HCT116 (cell line): ENCODE results near the gene SERGEF. TPM values are rescaled to one million over a fixed set of nuclear protein-coding genes. Genes with fewer than 3 reads are reported as not detected.

ENCODE experiments used
- ATAC-seq: fragments of 200-7000 bp; cut with Tn5 transposase; 2 replicates; pipeline ENCODE4 v1.9.1; 2020; ENCODE audit warnings: mild to moderate bottlenecking, moderate library complexity
- BruUV-seq: library from RNA; stranded (reverse); fragments of 400-500 nt; replicated peaks from 2 replicates; lab custom pipeline; 2021; lab: Mats Ljungman, UMichigan
- CTCF ChIA-PET: fragments of 300-600 bp; sonication (Branson Sonifier 250); formaldehyde crosslinking; loops from one replicate; lab custom pipeline; 2021; ENCODE audit warnings: antibody characterized with exemption; lab: Charles Lee
- POLR2A ChIA-PET: fragments of 300-600, 350-600 bp; sonication (Branson Sonifier 250); formaldehyde crosslinking; loops from one replicate; lab custom pipeline; 2021; ENCODE audit warnings: antibody characterized with exemption; lab: Charles Lee
- RAD21 ChIA-PET, 2 experiments: fragments of 300-600 bp; sonication (Branson Sonifier 250); formaldehyde crosslinking; loops; one replicate each; lab custom pipeline; 2023; ENCODE audit warnings: low total read pairs in 2 of 2; ENCODE audit not compliant: uncharacterized antibody in 2 of 2, unreplicated experiment in 2 of 2, low non-redundant PET in 1 of 2; lab: Charles Lee
- DNase-seq: peaks from one replicate; pipeline ENCODE4 v3.0.0-alpha.2; 2010; ENCODE audit warnings: low read depth, low spot score
- H2AFZ ChIP-seq: fragments of 200-600 bp; shearing (Covaris generic), sonication (generic); 2 replicates; pipeline ENCODE4 v1.6.1; 2017; ENCODE audit warnings: low read depth, mixed run types, mixed read lengths, antibody characterized with exemption, low read length; ENCODE audit not compliant: poor library complexity, severe bottlenecking
- H3K27ac ChIP-seq: 2 replicates; pipeline ENCODE4 v1.5.1; 2012; ENCODE audit warnings: low read depth, low read length
- H3K27me3 ChIP-seq: fragments of 200-600 bp; sonication (generic); 2 replicates; pipeline ENCODE4 v1.6.1; 2016; ENCODE audit warnings: mixed run types, low read length, mixed read lengths; ENCODE audit not compliant: insufficient read depth
- H3K36me3 ChIP-seq, 2 experiments: fragments of 200-500 bp in 1 of 2; fragments of 200-600 bp in 1 of 2; sonication (Bioruptor generic) in 1 of 2; sonication (generic) in 1 of 2; 2 replicates each; pipeline versions ENCODE4 v1.5.1 to v1.6.1; 2014 to 2016; ENCODE audit warnings: low read length in 2 of 2, inconsistent platforms in 1 of 2, mixed read lengths in 1 of 2, mixed run types in 1 of 2; ENCODE audit not compliant: insufficient read depth in 2 of 2, control insufficient read depth in 1 of 2
- H3K4me1 ChIP-seq, 2 experiments: fragments of 200-600 bp in 1 of 2; sonication (generic) in 1 of 2; 2 replicates each; pipeline versions ENCODE4 v1.5.1 to v1.6.1; 2012 to 2017; ENCODE audit warnings: low read length in 2 of 2, inconsistent platforms in 1 of 2, mild to moderate bottlenecking in 1 of 2, mixed read lengths in 1 of 2, mixed run types in 1 of 2, moderate library complexity in 1 of 2; ENCODE audit not compliant: insufficient read depth in 2 of 2, control insufficient read depth in 1 of 2
- H3K4me2 ChIP-seq: fragments of 200-600 bp; sonication (generic); 2 replicates; pipeline ENCODE4 v1.6.1; 2017; ENCODE audit warnings: mixed run types, low read length, mixed read lengths
- H3K4me3 ChIP-seq, 2 experiments: fragments of 200-600 bp in 1 of 2; sonication (generic) in 1 of 2; replicated peaks in 1 of 2; 2 replicates each; pipeline ENCODE4 v1.5.1; 2011 to 2016; ENCODE audit warnings: low read length in 2 of 2, control low read depth in 1 of 2, low read depth in 1 of 2, mild to moderate bottlenecking in 1 of 2, mixed read lengths in 1 of 2, mixed run types in 1 of 2
- H3K79me2 ChIP-seq: fragments of 200-600 bp; sonication (generic); 2 replicates; pipeline ENCODE4 v1.6.1; 2017; ENCODE audit warnings: mild to moderate bottlenecking, mixed run types, low read length, moderate library complexity, mixed read lengths; ENCODE audit not compliant: insufficient read depth
- H3K9ac ChIP-seq: fragments of 200-600 bp; sonication (generic); 2 replicates; pipeline ENCODE4 v1.6.1; 2016; ENCODE audit warnings: low read length, mixed read lengths
- H3K9me2 ChIP-seq: fragments of 200-600 bp; sonication (generic), shearing (Covaris generic); 2 replicates; pipeline ENCODE4 v1.6.1; 2017; ENCODE audit warnings: mixed run types, mild to moderate bottlenecking, moderate library complexity; ENCODE audit not compliant: insufficient read depth
- H3K9me3 ChIP-seq, 2 experiments: fragments of 200-500 bp in 1 of 2; fragments of 200-600 bp in 1 of 2; sonication (Bioruptor generic) in 1 of 2; sonication (generic) in 1 of 2; 2 replicates each; pipeline ENCODE4 v1.6.1; 2014 to 2017; ENCODE audit warnings: low read length in 2 of 2, mixed read lengths in 2 of 2, inconsistent platforms in 1 of 2, low read depth in 1 of 2, mild to moderate bottlenecking in 1 of 2, mixed run types in 1 of 2, moderate library complexity in 1 of 2; ENCODE audit not compliant: control insufficient read depth in 1 of 2, insufficient read depth in 1 of 2
- H4K20me1 ChIP-seq: fragments of 200-600 bp; sonication (generic), shearing (Covaris generic); 2 replicates; pipeline ENCODE4 v1.6.1; 2017; ENCODE audit warnings: mixed run types, mild to moderate bottlenecking, moderate library complexity; ENCODE audit not compliant: insufficient read depth
- CBX3 ChIP-seq: IDR thresholded peaks from 2 replicates; pipeline ENCODE4 v1.6.1; 2012; ENCODE audit warnings: low read depth
- CEBPB ChIP-seq: IDR thresholded peaks from 2 replicates; pipeline ENCODE4 v1.6.1; 2012; ENCODE audit warnings: low read depth
- EGR1 ChIP-seq: IDR thresholded peaks from 2 replicates; pipeline ENCODE4 v1.6.1; 2012; ENCODE audit warnings: low read depth
- EZH2 ChIP-seq: fragments of 200-600 bp; sonication (generic); IDR thresholded peaks from 2 replicates; pipeline ENCODE4 v1.6.1; 2017; ENCODE audit warnings: antibody characterized with exemption, mixed run types
- EZH2phosphoT487 ChIP-seq: fragments of 200-600 bp; IDR thresholded peaks from 2 replicates; pipeline ENCODE4 v1.6.1; 2018; ENCODE audit warnings: antibody characterized with exemption, borderline replicate concordance
- FOSL1 ChIP-seq: IDR thresholded peaks from 2 replicates; pipeline ENCODE4 v1.6.1; 2012; ENCODE audit warnings: low read depth
- JUND ChIP-seq: IDR thresholded peaks from 2 replicates; pipeline ENCODE4 v1.6.1; 2012
- POLR2AphosphoS5 ChIP-seq: IDR thresholded peaks from 2 replicates; pipeline ENCODE4 v1.6.1; 2011; ENCODE audit warnings: mild to moderate bottlenecking, low read depth, low read length, moderate library complexity
- RAD21 ChIP-seq: IDR thresholded peaks from 2 replicates; pipeline ENCODE4 v1.6.1; 2012; ENCODE audit warnings: low read depth, mild to moderate bottlenecking
- SP1 ChIP-seq: IDR thresholded peaks from 2 replicates; pipeline ENCODE4 v1.6.1; 2012; ENCODE audit warnings: low read depth
- SRF ChIP-seq: IDR thresholded peaks from 2 replicates; pipeline ENCODE4 v1.6.1; 2012; ENCODE audit warnings: low read depth
- TCF7L2 ChIP-seq: IDR thresholded peaks from 2 replicates; pipeline ENCODE4 v1.7.0; 2011; ENCODE audit warnings: borderline replicate concordance, inconsistent platforms; ENCODE audit not compliant: insufficient read depth, insufficient read length; ENCODE audit errors: extremely low read depth
- YY1 ChIP-seq: IDR thresholded peaks from 2 replicates; pipeline ENCODE4 v1.6.1; 2011; ENCODE audit warnings: low read length, low read depth, moderate library complexity, mild to moderate bottlenecking; ENCODE audit not compliant: insufficient replicate concordance; ENCODE audit errors: extremely low read depth
- ZFX ChIP-seq: fragments of 450-650 bp; IDR thresholded peaks from 2 replicates; pipeline ENCODE4 v1.6.1; 2017
- ZNF274 ChIP-seq: fragments of 200-500 bp; sonication (Bioruptor generic); IDR thresholded peaks from 2 replicates; pipeline ENCODE4 v1.6.1; 2014; ENCODE audit warnings: mild to moderate bottlenecking, low read depth, low read length, inconsistent platforms
- intact Hi-C: fragments of 100-400 bp; cut with micrococcal nuclease; formaldehyde crosslinking; loops from 2 replicates; pipeline ENCODE4 v1.10.0; 2022
- total RNA-seq: library from RNA; stranded (reverse); gene quantifications from one replicate; pipeline ENCODE4 v1.2.1, GENCODE V29; 2021; ENCODE audit not compliant: unreplicated experiment
- TF ChIP-seq, protein P1 (sequence below), 3 experiments: fragments of 200-600 bp in 1 of 3; sonication (generic) in 1 of 3; IDR thresholded peaks in 2 of 3; conservative IDR thresholded peaks in 1 of 3; 2 replicates each; pipeline ENCODE4 v1.5.1; 2012 to 2017; ENCODE audit warnings: low read depth in 2 of 3, low read length in 2 of 3, antibody characterized with exemption in 1 of 3, borderline replicate concordance in 1 of 3, control low read depth in 1 of 3, mild to moderate bottlenecking in 1 of 3, mixed read lengths in 1 of 3, mixed run types in 1 of 3, moderate library complexity in 1 of 3; ENCODE audit not compliant: insufficient read depth in 1 of 3
- TF ChIP-seq, protein P2 (sequence below): IDR thresholded peaks from 2 replicates; pipeline ENCODE4 v1.6.1; 2011; ENCODE audit warnings: mild to moderate bottlenecking, low read length, moderate library complexity; ENCODE audit not compliant: insufficient replicate concordance; ENCODE audit errors: extremely low read depth
- TF ChIP-seq, protein P3 (sequence below): IDR thresholded peaks from 2 replicates; pipeline ENCODE4 v1.6.1; 2012
- TF ChIP-seq, protein P4 (sequence below): IDR thresholded peaks from 2 replicates; pipeline ENCODE4 v1.6.1; 2012; ENCODE audit warnings: low read depth
- TF ChIP-seq, protein P5 (sequence below): IDR thresholded peaks from 2 replicates; pipeline ENCODE4 v1.6.1; 2012

SERGEF gene
- total RNA-seq, 1 experiment from 2014 or later: 32.8 TPM

DNA sequence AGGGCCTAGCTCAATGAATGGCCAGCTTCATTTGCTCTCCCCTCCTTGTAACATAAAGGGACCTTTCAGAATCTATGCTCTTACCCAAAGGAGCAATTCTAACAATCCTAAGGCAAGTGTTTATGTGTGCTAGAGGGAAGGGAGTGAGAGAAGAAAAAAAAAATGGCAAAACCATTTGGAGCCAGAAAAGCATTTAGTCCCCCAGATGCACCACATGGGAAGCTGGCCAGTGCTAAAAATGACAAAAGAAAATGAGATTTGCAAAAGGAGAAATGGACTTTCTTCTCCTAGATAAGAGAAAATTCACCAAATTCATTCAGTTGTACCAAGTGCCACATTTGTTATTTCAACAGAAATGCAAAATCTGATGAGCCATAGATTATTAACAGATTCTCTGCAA lies 52.8 kb downstream of the SERGEF start:
- no TSS peak for BruUV-seq
- Histone ChIP-seq H3K27me3 (no peaks in the 10 kb centered on the region), H3K9ac (no peak overlapping the region), H3K4me2 (no peak overlapping the region), H3K79me2 (no peaks in the 10 kb centered on the region), H2AFZ (no peak overlapping the region), H3K4me3 (no peak overlapping the region), H3K9me2 (no peaks in the 10 kb centered on the region), H3K9me3 (no peaks in the 10 kb centered on the region), H3K4me1 (no peaks in the 10 kb centered on the region), H4K20me1 (no peaks in the 10 kb centered on the region), H3K27ac (no peak overlapping the region), H3K36me3 (no peaks in the 10 kb centered on the region; a peak in 1 of 4 replicates)
- DNase-seq (no peak), ATAC-seq (no peak)
- intact Hi-C loops: no loop called here
- ChIA-PET POLR2A (no interaction called here), RAD21 (no interaction called here), CTCF (interaction anchor here (1.0 kb wide), 1 partner anchor 17 kb away, joined by 4 read pairs; no protein-coding TSS in a partner anchor)
- TF ChIP-seq SRF (no peak), YY1 (no peak), RAD21 (no peak), ZNF274 (no peak), CBX3 (no peak), FOSL1 (no peak), POLR2AphosphoS5 (no peak), ZFX (no peak), CEBPB (no peak), EZH2phosphoT487 (no peak), JUND (no peak), EZH2 (no peak), SP1 (no peak), EGR1 (no peak), TCF7L2 (no peak)
- TF ChIP-seq, protein P1, sequence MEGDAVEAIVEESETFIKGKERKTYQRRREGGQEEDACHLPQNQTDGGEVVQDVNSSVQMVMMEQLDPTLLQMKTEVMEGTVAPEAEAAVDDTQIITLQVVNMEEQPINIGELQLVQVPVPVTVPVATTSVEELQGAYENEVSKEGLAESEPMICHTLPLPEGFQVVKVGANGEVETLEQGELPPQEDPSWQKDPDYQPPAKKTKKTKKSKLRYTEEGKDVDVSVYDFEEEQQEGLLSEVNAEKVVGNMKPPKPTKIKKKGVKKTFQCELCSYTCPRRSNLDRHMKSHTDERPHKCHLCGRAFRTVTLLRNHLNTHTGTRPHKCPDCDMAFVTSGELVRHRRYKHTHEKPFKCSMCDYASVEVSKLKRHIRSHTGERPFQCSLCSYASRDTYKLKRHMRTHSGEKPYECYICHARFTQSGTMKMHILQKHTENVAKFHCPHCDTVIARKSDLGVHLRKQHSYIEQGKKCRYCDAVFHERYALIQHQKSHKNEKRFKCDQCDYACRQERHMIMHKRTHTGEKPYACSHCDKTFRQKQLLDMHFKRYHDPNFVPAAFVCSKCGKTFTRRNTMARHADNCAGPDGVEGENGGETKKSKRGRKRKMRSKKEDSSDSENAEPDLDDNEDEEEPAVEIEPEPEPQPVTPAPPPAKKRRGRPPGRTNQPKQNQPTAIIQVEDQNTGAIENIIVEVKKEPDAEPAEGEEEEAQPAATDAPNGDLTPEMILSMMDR (IDR thresholded peaks at IDR 0.05 in 2 of 3, conservative IDR thresholded peaks at IDR 0.05 in 1 of 3; ENCODE audit: borderline replicate concordance in 1 of 3, insufficient read depth in 1 of 3, low read depth in 2 of 3, low read length in 2 of 3): no peak
- TF ChIP-seq, protein P2, sequence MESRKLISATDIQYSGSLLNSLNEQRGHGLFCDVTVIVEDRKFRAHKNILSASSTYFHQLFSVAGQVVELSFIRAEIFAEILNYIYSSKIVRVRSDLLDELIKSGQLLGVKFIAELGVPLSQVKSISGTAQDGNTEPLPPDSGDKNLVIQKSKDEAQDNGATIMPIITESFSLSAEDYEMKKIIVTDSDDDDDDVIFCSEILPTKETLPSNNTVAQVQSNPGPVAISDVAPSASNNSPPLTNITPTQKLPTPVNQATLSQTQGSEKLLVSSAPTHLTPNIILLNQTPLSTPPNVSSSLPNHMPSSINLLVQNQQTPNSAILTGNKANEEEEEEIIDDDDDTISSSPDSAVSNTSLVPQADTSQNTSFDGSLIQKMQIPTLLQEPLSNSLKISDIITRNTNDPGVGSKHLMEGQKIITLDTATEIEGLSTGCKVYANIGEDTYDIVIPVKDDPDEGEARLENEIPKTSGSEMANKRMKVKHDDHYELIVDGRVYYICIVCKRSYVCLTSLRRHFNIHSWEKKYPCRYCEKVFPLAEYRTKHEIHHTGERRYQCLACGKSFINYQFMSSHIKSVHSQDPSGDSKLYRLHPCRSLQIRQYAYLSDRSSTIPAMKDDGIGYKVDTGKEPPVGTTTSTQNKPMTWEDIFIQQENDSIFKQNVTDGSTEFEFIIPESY: no peak
- TF ChIP-seq, protein P3, sequence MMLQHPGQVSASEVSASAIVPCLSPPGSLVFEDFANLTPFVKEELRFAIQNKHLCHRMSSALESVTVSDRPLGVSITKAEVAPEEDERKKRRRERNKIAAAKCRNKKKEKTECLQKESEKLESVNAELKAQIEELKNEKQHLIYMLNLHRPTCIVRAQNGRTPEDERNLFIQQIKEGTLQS: no peak
- TF ChIP-seq, protein P4, sequence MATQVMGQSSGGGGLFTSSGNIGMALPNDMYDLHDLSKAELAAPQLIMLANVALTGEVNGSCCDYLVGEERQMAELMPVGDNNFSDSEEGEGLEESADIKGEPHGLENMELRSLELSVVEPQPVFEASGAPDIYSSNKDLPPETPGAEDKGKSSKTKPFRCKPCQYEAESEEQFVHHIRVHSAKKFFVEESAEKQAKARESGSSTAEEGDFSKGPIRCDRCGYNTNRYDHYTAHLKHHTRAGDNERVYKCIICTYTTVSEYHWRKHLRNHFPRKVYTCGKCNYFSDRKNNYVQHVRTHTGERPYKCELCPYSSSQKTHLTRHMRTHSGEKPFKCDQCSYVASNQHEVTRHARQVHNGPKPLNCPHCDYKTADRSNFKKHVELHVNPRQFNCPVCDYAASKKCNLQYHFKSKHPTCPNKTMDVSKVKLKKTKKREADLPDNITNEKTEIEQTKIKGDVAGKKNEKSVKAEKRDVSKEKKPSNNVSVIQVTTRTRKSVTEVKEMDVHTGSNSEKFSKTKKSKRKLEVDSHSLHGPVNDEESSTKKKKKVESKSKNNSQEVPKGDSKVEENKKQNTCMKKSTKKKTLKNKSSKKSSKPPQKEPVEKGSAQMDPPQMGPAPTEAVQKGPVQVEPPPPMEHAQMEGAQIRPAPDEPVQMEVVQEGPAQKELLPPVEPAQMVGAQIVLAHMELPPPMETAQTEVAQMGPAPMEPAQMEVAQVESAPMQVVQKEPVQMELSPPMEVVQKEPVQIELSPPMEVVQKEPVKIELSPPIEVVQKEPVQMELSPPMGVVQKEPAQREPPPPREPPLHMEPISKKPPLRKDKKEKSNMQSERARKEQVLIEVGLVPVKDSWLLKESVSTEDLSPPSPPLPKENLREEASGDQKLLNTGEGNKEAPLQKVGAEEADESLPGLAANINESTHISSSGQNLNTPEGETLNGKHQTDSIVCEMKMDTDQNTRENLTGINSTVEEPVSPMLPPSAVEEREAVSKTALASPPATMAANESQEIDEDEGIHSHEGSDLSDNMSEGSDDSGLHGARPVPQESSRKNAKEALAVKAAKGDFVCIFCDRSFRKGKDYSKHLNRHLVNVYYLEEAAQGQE: no peak
- TF ChIP-seq, protein P5, sequence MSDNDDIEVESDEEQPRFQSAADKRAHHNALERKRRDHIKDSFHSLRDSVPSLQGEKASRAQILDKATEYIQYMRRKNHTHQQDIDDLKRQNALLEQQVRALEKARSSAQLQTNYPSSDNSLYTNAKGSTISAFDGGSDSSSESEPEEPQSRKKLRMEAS: no peak
